ENCODE data around the gene C4B. TPM values are rescaled to one million over a fixed set of nuclear protein-coding genes. Genes with fewer than 3 reads are reported as not detected.

The C4B gene
- total RNA-seq = 0.09 and 1.1 TPM in 2 replicates

GRCh38 chr6:32014547-32014946, at the start of gene C4B:
C4B (plus strand) TSS chr6:32014795; CDS start chr6:32014846, 51 bp downstream.

GRCh38 chr6:31971993-31972708, 42.4 kb upstream of the C4B start, which contains the start of gene DXO:
DXO (minus strand) TSS chr6:31972138; CDS start chr6:31971675, 463 bp downstream.

GRCh38 chr6:31981744-31982143, 32.9 kb upstream of the C4B start, which contains the start of gene C4A:
C4A (plus strand) TSS chr6:31982057; CDS start chr6:31982108, 51 bp downstream.

GRCh38 chr6:32037598-32038524, 23.3 kb downstream of the C4B start, which contains the start of gene CYP21A2:
CYP21A2 (plus strand) TSS chr6:32038415; CDS start chr6:32038423, 8 bp downstream.

Other genes with a start within 250 kb of the C4B start
- gene VWA7, start 237.5 kb upstream of the C4B start, total RNA-seq = 1.6 and 2.8 TPM in 2 replicates
- gene VARS1, start 219.0 kb upstream of the C4B start, total RNA-seq = 109 and 115 TPM in 2 replicates
- 73.8 and 83.4 TPM in 2 replicates for gene LSM2, start 207.8 kb upstream of the C4B start, total RNA-seq
- gene HSPA1L, start 199.5 kb upstream of the C4B start, total RNA-seq = 0.14 and 0.21 TPM in 2 replicates
- gene HSPA1A, start 199.3 kb upstream of the C4B start, total RNA-seq = 85.4 and 93.2 TPM in 2 replicates
- 172 and 180 TPM in 2 replicates for gene HSPA1B, start 187.1 kb upstream of the C4B start, total RNA-seq
- 34.1 and 39.3 TPM in 2 replicates for gene NEU1, start 152.0 kb upstream of the C4B start, total RNA-seq
- 4.2 and 7.5 TPM in 2 replicates for gene SLC44A4, start 135.8 kb upstream of the C4B start, total RNA-seq
- 29.7 and 35.3 TPM in 2 replicates for gene EHMT2, start 117.1 kb upstream of the C4B start, total RNA-seq
- gene ZBTB12, start 112.7 kb upstream of the C4B start, total RNA-seq = 0.46 and 0.99 TPM in 2 replicates
- 0.21 TPM in 1 of 2 replicates, not detected in the other for gene C2, start 87.1 kb upstream of the C4B start, total RNA-seq
- 3.1 and 3.9 TPM in 2 replicates for gene CFB, start 68.7 kb upstream of the C4B start, total RNA-seq
- gene NELFE, start 55.8 kb upstream of the C4B start, total RNA-seq = 77.9 and 106 TPM in 2 replicates
- gene SKIC2, start 55.6 kb upstream of the C4B start, total RNA-seq = 42.3 and 66.5 TPM in 2 replicates
- gene DXO, start 42.7 kb upstream of the C4B start, total RNA-seq = 16.1 and 17.8 TPM in 2 replicates
- 0.05 and 1.1 TPM in 2 replicates for gene C4A, start 32.7 kb upstream of the C4B start, total RNA-seq
- 0.28 TPM in 1 of 2 replicates, not detected in the other for gene CYP21A2, start 23.6 kb downstream of the C4B start, total RNA-seq
- under 0.01 and 0.05 TPM in 2 replicates for gene TNXB, start 94.5 kb downstream of the C4B start, total RNA-seq
- 20.4 and 29.6 TPM in 2 replicates for gene ATF6B, start 113.5 kb downstream of the C4B start, total RNA-seq
- gene FKBPL, start 115.5 kb downstream of the C4B start, total RNA-seq = 5.4 and 9.8 TPM in 2 replicates
- 0.42 TPM in 1 of 2 replicates, not detected in the other for gene PRRT1, start 137.1 kb downstream of the C4B start, total RNA-seq
- gene PPT2, start 139.3 kb downstream of the C4B start, total RNA-seq = 22.6 and 27.9 TPM in 2 replicates
- gene EGFL8, start 149.8 kb downstream of the C4B start, total RNA-seq = 3.0 and 6.0 TPM in 2 replicates
- gene AGPAT1, start 161.3 kb downstream of the C4B start, total RNA-seq = 45.0 and 51.9 TPM in 2 replicates
- gene RNF5, start 163.6 kb downstream of the C4B start, total RNA-seq = 40.7 and 42.6 TPM in 2 replicates
- gene AGER, start 169.5 kb downstream of the C4B start, total RNA-seq = 1.2 and 2.0 TPM in 2 replicates
- 36.3 and 48.5 TPM in 2 replicates for gene PBX2, start 175.4 kb downstream of the C4B start, total RNA-seq
- 6.3 and 7.2 TPM in 2 replicates for gene GPSM3, start 177.8 kb downstream of the C4B start, total RNA-seq
- 0.71 and 0.98 TPM in 2 replicates for gene NOTCH4, start 209.3 kb downstream of the C4B start, total RNA-seq

All from airway epithelial cell (primary cell).